OCI-LY1 (cell line): ENCODE measurements around the gene KRT4.

Source experiments
- H2AFZ ChIP-seq: fragments of 200-600 bp; sonication (generic), shearing (Covaris generic); 2 replicates; pipeline ENCODE4 v1.6.0; 2014; ENCODE audit warnings: antibody characterized with exemption, mild to moderate bottlenecking, low read length
- H3F3A ChIP-seq: fragments of 200-600 bp; sonication (generic), shearing (Covaris generic); 2 replicates; pipeline ENCODE4 v1.6.0; 2014; ENCODE audit warnings: mild to moderate bottlenecking, antibody characterized with exemption, low read length, moderate library complexity; ENCODE audit not compliant: insufficient read depth
- H3K27ac ChIP-seq: fragments of 200-600 bp; sonication (generic); 2 replicates; pipeline ENCODE4 v1.5.1; 2014; ENCODE audit warnings: low read length, mixed run types, mild to moderate bottlenecking, low read depth; ENCODE audit not compliant: poor library complexity, severe bottlenecking
- H3K27me3 ChIP-seq: fragments of 200-600 bp; sonication (generic); 2 replicates; pipeline ENCODE4 v1.6.0; 2014; ENCODE audit warnings: antibody characterized with exemption, mild to moderate bottlenecking, low read length, moderate library complexity; ENCODE audit not compliant: insufficient read depth
- H3K36me3 ChIP-seq: fragments of 200-600 bp; sonication (generic); 2 replicates; pipeline ENCODE4 v1.6.1; 2014; ENCODE audit warnings: mild to moderate bottlenecking, antibody characterized with exemption, low read length, moderate library complexity, mixed read lengths; ENCODE audit not compliant: insufficient read depth
- H3K4me1 ChIP-seq: fragments of 200-600 bp; sonication (generic); 2 replicates; pipeline ENCODE4 v1.5.1; 2014; ENCODE audit warnings: mild to moderate bottlenecking, low read length, moderate library complexity; ENCODE audit not compliant: insufficient read depth, severe bottlenecking
- H3K4me2 ChIP-seq: fragments of 200-600 bp; sonication (generic), shearing (Covaris generic); 2 replicates; pipeline ENCODE4 v1.6.1; 2014; ENCODE audit warnings: low read length
- H3K4me3 ChIP-seq: fragments of 200-600 bp; sonication (generic); 2 replicates; pipeline ENCODE4 v1.5.1; 2014; ENCODE audit warnings: low read length, low read depth, mild to moderate bottlenecking, mixed read lengths; ENCODE audit not compliant: poor library complexity, severe bottlenecking
- H3K79me2 ChIP-seq: fragments of 200-600 bp; shearing (Covaris generic); 2 replicates; pipeline ENCODE4 v1.6.1; 2016; ENCODE audit warnings: mixed run types, low read length, mixed read lengths; ENCODE audit not compliant: insufficient read depth
- H3K9ac ChIP-seq: fragments of 200-600 bp; sonication (generic), shearing (Covaris generic); 2 replicates; pipeline ENCODE4 v1.6.1; 2014; ENCODE audit warnings: mild to moderate bottlenecking, low read length, mixed read lengths
- H3K9me2 ChIP-seq: fragments of 200-600 bp; sonication (generic), shearing (Covaris generic); 2 replicates; pipeline ENCODE4 v1.6.1; 2014; ENCODE audit warnings: low read depth, mild to moderate bottlenecking, low read length, mixed read lengths
- H3K9me3 ChIP-seq: fragments of 200-600 bp; shearing (Covaris generic); 2 replicates; pipeline ENCODE4 v1.6.1; 2014; ENCODE audit warnings: low read length, mixed read lengths
- H4K20me1 ChIP-seq: fragments of 200-600 bp; sonication (generic), shearing (Covaris generic); 2 replicates; pipeline ENCODE4 v1.6.0; 2016; ENCODE audit warnings: mild to moderate bottlenecking, low read length; ENCODE audit not compliant: insufficient read depth
- CTCF ChIP-seq: fragments of 200-600 bp; sonication (generic), shearing (Covaris generic); IDR thresholded peaks from 2 replicates; pipeline ENCODE4 v1.5.1; 2017; ENCODE audit warnings: mild to moderate bottlenecking, antibody characterized with exemption, low read length, moderate library complexity, mixed read lengths
- EZH2 ChIP-seq: fragments of 200-600 bp; sonication (generic), shearing (Covaris generic); IDR thresholded peaks from 2 replicates; pipeline ENCODE4 v1.8.0; 2017; ENCODE audit warnings: borderline replicate concordance, mixed run types, mild to moderate bottlenecking, antibody characterized with exemption, low read length, moderate library complexity, mixed read lengths

Gene KRT4

GRCh38 chr12:52769354-52769753, 44.6 kb downstream of the KRT4 start:
- TF ChIP-seq CTCF (no peak), EZH2 (no peak)

GRCh38 chr12:52768479-52769200, 45.3 kb downstream of the KRT4 start:
- no peak for TF ChIP-seq EZH2
- no peak for TF ChIP-seq CTCF
- Histone ChIP-seq H3K9ac (no peak overlapping the region), H3K27ac (no peak overlapping the region), H3K27me3 (no peaks in the 10 kb centered on the region; the same call in 1 of the 2 replicates), H3K36me3 (no peaks in the 10 kb centered on the region), H3K79me2 (no peaks in the 10 kb centered on the region), H4K20me1 (no peaks in the 10 kb centered on the region), H3K4me3 (no peak overlapping the region), H3K4me1 (no peaks in the 10 kb centered on the region), H3K9me3 (no peaks in the 10 kb centered on the region), H2AFZ (no peak overlapping the region), H3K4me2 (no peak overlapping the region), H3F3A (no peaks in the 10 kb centered on the region), H3K9me2 (no peaks in the 10 kb centered on the region)

More at GRCh38 chr12:52769354-52769753, 44.6 kb downstream of the KRT4 start:
- Histone ChIP-seq H3K27ac (no peak overlapping the region), H3K4me3 (no peak overlapping the region), H3K9me2 (no peaks in the 10 kb centered on the region), H3K4me1 (no peaks in the 10 kb centered on the region), H4K20me1 (no peaks in the 10 kb centered on the region), H3K4me2 (no peak overlapping the region), H3K79me2 (no peaks in the 10 kb centered on the region), H3K36me3 (no peaks in the 10 kb centered on the region), H3K27me3 (no peaks in the 10 kb centered on the region; the same call in 1 of the 2 replicates), H3F3A (no peaks in the 10 kb centered on the region), H2AFZ (no peak overlapping the region), H3K9ac (no peak overlapping the region), H3K9me3 (no peaks in the 10 kb centered on the region)

GRCh38 chr12:52767427-52767826, 46.5 kb downstream of the KRT4 start:
- H4K20me1 ChIP-seq = no peaks in the 10 kb centered on the region
- no peaks in the 10 kb centered on the region for H3K4me1 ChIP-seq
- H3K79me2 ChIP-seq = no peaks in the 10 kb centered on the region
- no peak for TF ChIP-seq CTCF
- no peak for TF ChIP-seq EZH2
- H3K4me2 ChIP-seq = no peak overlapping the region
- no peak overlapping the region for H3K9ac ChIP-seq
- H3K9me3 ChIP-seq = no peaks in the 10 kb centered on the region
- H3K9me2 ChIP-seq = no peaks in the 10 kb centered on the region
- no peaks in the 10 kb centered on the region for H3K36me3 ChIP-seq
- H3K27ac ChIP-seq = no peak overlapping the region
- no peaks in the 10 kb centered on the region for H3F3A ChIP-seq
- H3K27me3 ChIP-seq = no peaks in the 10 kb centered on the region; the same call in 1 of the 2 replicates
- H3K4me3 ChIP-seq = no peak overlapping the region
- no peak overlapping the region for H2AFZ ChIP-seq
